GM18505 (cell line): ENCODE data around the gene GATA3.
A peak's percentile ranks its signal among the peaks of the same experiment; 100 is the strongest.

Experiments used
- ATAC-seq: cut with Tn5 transposase; IDR thresholded peaks from one replicate; pipeline ENCODE4 v1.9.1; 2021; ENCODE audit not compliant: unreplicated experiment
- POLR2A ChIP-seq: IDR thresholded peaks from 4 replicates; pipeline ENCODE4 v1.6.1; 2011; ENCODE audit warnings: borderline replicate concordance; ENCODE audit not compliant: insufficient read depth, insufficient read length; ENCODE audit errors: extremely low read depth

Gene GATA3

GRCh38 chr10:8085251-8085650 is 30.8 kb downstream of the GATA3 start:
- no peak for ATAC-seq
- TF ChIP-seq POLR2A = no peak

- ATAC-seq = no peak
- TF ChIP-seq POLR2A = no peak
These were observed 31.8 kb downstream of the GATA3 start for GRCh38 chr10:8086315-8086714.

GRCh38 chr10:8088504-8088903 is 34.0 kb downstream of the GATA3 start:
- TF ChIP-seq POLR2A = no peak
- no peak for ATAC-seq

GRCh38 chr10:8092428-8092827 is 37.9 kb downstream of the GATA3 start:
- no peak for TF ChIP-seq POLR2A
- ATAC-seq = no peak

GRCh38 chr10:8095959-8096358 is 41.5 kb downstream of the GATA3 start:
- no peak for TF ChIP-seq POLR2A
- no peak for ATAC-seq

- no peak for TF ChIP-seq POLR2A
- ATAC-seq = no peak
These were observed 42.4 kb downstream of the GATA3 start for GRCh38 chr10:8096931-8097330.

- no peak for TF ChIP-seq POLR2A
- no peak for ATAC-seq
These were observed 45.9 kb downstream of the GATA3 start for GRCh38 chr10:8100366-8100765.

GRCh38 chr10:8102708-8103401 is 48.4 kb downstream of the GATA3 start:
- ATAC-seq = peak; percentile 78
- no peak for TF ChIP-seq POLR2A

GRCh38 chr10:8103543-8103942 is 49.1 kb downstream of the GATA3 start:
- no peak for ATAC-seq

GRCh38 chr10:8104005-8104404 is 49.5 kb downstream of the GATA3 start:
- no peak for ATAC-seq
- TF ChIP-seq POLR2A = no peak

More at GRCh38 chr10:8103543-8103942, 49.1 kb downstream of the GATA3 start:
- no peak for TF ChIP-seq POLR2A

- no peak for ATAC-seq
- no peak for TF ChIP-seq POLR2A
These were observed 50.2 kb downstream of the GATA3 start for GRCh38 chr10:8104721-8105120.

- TF ChIP-seq POLR2A = no peak
- no peak for ATAC-seq
These were observed 51.4 kb downstream of the GATA3 start for GRCh38 chr10:8105932-8106331.

GRCh38 chr10:8112230-8112905 is 57.9 kb downstream of the GATA3 start:
- TF ChIP-seq POLR2A = no peak
- ATAC-seq = no peak

- TF ChIP-seq POLR2A = no peak
- no peak for ATAC-seq
These were observed 58.5 kb downstream of the GATA3 start for GRCh38 chr10:8112942-8113442.
